Activated CD4-positive, CD25-positive, alpha-beta regulatory T cell treated with anti-CD3 and anti-CD28 coated beads, Interleukin-2, amount 50 U/mL, for 24 hours (primary cell): ENCODE results near the gene EHMT1.

Experiments
- ATAC-seq, 2 donors: fragments of 150-1000 bp; cut with Tn5 transposase; one replicate each; pipeline ENCODE4 v1.10.0; 2021; ENCODE audit warnings: mild to moderate bottlenecking in 1 of 2, moderate library complexity in 1 of 2

Gene EHMT1

DNA sequence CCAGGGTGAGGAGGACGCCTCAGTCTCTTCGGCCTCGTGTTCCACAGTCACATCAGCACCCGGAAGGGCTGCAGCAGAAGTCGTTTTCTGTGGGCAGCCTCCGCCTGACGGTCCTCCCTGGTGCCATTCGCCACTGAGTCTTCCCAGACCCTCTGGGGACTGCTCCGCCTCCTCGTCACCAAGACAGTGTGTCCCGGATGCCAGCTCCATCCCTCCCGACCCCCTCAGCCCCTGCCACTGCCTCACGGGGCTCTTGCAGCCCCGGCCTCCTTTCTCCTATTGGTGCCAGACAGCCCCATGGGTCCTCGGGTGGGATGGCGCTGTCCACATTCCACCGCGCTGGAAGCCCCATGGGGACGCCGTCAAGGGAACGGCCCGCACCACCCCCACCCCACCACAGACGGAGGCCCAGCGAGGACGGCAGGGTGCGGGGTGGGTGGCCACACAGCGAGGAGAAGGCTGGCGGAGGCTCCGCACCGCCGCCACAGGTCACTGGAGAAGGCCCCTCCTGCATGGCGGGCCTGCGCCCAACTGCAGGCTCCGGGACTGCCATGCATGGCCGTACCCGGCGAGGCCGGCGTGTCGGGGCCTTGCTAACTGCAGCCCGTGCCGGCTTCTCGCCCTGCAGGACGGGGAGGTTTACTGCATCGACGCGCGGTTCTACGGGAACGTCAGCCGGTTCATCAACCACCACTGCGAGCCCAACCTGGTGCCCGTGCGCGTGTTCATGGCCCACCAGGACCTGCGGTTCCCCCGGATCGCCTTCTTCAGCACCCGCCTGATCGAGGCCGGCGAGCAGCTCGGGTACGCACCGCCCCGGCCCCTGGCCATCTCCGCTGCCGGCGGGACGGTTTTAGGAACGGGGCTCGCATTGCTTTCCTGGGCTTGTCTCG, 215.2 kb downstream of the EHMT1 start:
- ATAC-seq = no peak

DNA sequence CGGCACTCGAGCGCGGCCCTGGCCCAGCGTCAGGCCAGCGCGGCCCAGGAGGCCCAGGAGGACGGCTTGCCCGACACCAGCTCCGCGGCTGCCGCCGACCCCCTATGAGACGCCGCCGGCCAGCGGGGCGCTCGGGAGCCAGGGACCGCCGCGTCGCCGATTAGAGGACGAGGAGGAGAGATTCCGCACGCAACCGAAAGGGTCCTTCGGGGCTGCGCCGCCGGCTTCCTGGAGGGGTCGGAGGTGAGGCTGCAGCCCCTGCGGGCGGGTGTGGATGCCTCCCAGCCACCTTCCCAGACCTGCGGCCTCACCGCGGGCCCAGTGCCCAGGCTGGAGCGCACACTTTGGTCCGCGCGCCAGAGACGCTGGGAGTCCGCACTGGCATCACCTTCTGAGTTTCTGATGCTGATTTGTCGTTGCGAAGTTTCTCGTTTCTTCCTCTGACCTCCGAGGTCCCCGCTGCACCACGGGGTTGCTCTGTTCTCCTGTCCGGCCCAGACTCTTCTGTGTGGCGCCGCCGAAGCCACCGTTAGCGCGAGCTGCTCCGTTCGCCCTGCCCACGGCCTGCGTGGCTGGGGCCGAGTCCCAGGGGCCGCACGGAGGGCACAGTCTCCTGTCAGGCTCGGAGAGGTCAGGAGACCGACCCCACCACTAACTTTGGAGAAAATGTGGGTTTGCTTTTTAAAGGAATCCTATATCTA, 216.2 kb downstream of the EHMT1 start:
- no peak for ATAC-seq

DNA sequence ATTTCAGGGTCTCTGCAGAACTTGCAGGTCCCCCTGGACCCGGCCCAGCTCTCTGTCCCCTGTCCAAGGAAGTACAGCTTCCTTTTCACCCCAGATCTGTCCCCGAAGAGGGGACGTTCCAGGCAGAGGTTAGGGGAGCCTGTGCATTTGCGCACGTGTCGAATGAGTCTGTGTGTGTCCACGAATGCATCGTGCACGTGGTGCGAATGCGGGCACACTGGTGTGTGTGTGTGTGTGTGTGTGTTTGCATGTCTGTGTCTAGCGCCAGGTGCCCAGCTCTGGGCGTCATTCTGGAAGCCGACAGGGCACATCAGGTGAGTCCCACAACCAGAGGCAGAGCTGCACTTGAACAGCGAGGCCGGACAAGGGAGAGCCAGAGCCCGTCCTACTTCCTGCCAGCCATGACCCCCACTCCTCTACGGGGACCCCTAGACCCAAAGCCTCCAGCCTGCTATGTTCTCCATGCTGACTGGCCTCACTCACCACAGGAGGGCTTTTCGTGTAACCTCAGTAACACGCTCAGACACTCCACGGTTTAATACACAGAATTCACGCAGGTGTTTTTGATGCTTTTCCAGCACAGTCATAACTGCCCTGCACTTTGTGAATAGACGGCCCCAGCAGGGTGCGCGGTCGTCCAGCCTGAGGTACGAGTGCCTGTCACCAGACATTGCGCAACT, 217.5 kb downstream of the EHMT1 start:
- ATAC-seq = no peak

DNA sequence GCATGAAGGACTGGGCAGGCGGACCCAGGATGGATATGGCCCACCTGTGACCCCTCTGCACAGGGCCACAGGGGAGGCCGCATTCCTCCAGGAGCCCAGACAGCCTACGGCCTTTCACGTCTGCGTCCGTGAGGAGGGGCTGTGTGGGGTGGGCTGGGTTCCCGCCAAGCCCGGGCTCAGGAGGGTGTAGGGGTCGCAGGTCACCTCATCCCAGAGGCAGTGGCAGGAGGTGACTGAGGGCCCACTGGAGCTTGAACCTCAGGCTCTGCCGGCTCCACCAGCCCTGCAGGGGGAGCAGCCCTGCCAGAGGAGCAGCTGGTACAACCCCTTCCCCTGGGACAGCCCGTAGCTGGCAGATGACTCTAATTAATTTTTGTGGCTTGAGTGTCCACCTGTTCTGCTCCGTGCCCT, 218.0 kb downstream of the EHMT1 start:
- no peak for ATAC-seq

DNA sequence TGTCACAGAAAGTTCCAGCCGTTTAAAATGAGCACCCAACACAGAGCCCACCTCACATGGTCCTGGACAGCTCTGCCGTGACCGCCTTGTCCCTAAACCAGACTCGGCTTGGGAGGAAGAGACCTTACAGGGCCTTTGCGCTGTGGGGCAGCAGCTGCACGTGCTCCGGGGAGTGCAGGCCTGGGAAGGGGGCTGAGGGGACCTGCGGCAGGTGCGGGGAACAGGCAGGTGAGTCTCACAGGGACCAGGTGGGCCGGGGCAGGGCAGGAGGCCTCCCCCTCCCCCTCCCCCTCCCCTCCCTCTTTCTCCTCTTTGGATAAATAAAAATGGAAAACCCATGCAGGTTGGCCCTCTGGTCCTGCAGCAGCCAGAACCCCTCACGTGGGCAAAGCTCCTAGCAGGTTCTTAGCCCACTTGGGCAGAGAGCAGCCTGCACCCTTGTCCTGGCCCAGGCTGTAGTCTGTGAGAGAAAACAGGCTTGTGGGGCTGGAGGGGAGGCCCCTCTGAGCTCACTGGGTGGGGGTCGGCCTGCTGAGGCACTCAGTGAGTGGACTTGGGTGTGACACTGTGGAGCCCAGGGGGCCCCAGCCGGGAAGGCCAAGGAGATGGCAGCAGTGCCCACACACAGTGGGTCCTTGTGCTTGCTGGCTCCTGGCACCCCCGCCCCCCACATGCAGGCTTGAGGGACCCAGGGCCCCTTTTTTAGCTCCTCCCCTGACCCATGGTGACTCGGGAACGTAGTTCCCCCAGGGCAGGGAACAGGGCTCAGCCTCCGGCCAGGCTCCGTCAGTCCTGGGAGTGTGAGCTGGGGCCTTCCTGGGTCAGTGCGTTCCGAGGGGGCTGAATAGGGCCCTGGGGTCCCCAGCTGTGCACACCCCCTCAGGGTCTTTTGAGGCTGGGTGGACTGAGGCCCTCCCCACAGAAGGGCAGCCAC, 218.8 kb downstream of the EHMT1 start:
- ATAC-seq = no peak

DNA sequence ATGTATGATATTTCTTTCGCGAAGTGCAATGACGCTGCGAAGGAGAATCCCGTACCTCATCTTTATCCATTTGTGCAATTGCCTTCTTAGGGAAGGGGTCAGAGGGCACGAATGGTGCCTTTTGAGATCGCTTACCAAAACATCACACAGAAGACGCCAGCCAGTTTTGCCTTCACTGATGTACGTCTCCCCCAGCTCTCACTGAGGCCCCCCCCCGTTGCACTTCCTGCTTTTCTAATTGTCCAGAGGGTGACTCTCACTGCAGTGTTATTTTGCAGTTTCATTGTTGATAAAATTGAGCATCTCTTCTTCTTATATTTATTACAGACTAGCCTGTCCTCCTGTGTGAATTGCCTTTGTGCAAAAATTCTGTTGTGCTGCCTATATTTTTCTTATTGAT, 219.8 kb downstream of the EHMT1 start:
- no peak for ATAC-seq

DNA sequence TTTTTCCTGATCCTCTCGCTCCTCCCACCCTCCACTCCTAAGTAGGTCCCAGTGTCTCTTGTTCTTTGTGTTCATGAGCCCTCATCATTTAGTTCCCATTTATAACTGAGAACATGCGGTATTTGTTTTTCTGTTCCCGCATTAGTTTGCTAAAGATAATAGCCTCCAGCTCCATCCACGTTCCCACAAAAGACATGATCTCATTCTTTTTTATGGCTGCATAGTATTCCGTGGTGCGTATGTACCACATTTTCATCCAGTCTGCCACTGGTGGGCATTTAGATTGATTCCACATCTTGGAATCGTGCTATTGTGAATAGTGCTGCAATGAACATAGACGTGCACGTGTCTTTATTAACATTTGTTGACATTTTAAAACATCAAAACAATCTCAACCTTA, 224.6 kb downstream of the EHMT1 start:
- ATAC-seq = no peak

DNA sequence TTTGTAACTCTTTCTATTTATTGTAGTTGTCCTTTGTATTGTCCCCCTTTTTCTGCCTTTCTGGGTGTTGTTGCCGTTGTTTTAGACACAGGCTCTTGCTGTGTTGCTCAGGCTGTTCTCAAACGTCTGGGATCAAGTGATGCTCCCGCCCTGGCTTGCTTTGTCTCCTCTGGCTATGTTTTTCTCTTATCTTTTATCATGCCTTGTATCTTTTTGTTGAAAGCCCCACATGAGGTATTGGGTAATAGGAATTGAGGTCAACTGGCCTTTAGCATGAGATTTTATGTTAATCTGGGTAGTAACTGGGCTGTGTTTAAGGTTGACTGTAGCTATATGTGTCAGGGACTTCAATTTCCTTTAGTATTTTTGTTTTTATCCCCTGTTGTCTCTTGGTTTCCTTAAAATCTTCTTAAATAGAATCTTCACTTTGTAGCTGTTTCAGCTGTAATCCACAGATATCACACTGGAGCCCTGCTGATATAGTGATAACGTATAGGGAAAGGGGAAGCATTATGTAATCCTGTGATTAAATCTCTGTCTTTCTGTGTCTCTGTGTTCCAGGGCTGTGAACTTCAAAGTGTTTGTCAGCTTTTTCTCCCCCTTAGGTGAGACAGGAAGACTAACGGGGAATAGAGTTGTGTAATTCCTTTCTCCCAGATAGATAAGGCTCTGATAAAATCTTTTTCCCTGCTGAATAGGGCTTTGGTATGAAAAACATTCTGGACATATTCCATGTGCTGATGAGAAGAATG, 232.9 kb downstream of the EHMT1 start:
- ATAC-seq = no peak

DNA sequence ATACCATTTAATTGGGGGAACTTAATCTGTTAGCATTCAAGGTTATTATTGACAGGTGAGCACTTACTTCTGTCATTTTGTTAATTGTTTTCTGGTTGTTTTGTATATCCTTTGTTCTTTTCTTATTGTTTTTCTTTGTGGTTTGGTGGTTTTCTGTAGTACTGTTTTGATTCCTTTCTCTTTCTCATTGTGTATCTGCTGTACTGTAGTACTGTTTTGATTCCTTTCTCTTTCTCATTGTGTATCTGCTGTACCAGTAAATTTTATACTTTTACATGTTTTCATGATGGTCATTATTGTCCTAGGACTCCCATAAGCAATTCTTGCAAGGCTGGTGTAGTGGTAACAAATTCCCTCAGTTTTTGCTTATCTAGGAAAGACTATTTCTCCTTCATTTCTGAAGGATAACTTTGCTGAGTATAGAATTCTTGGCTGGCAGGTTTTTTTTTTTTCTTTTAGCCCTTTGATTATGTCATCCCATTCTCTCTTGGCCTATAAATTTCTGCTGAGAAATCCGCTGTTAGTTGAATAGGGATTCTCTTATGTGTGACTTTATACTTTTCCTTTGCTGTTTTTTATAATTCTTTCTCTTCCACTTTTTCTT, 234.7 kb downstream of the EHMT1 start:
- no peak for ATAC-seq

DNA sequence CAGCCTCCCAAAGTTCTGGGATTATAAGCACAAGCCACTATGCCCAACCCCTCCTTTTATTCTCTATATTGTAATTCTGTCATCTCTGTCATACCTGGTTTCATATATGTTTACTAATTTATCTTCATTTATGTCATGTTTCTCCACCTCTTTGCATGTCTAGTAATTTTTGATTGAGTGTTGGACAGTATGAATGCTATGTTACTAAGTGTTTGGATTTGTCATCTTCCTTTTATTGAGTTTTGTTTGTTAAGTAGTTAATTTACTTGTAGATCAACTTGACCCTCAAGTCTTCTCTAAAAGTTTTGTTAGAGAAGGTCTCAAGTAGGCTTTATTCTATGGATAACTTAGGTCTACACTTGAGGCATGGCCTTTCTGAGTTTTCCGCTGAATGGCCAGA, 241.6 kb downstream of the EHMT1 start:
- no peak for ATAC-seq

DNA sequence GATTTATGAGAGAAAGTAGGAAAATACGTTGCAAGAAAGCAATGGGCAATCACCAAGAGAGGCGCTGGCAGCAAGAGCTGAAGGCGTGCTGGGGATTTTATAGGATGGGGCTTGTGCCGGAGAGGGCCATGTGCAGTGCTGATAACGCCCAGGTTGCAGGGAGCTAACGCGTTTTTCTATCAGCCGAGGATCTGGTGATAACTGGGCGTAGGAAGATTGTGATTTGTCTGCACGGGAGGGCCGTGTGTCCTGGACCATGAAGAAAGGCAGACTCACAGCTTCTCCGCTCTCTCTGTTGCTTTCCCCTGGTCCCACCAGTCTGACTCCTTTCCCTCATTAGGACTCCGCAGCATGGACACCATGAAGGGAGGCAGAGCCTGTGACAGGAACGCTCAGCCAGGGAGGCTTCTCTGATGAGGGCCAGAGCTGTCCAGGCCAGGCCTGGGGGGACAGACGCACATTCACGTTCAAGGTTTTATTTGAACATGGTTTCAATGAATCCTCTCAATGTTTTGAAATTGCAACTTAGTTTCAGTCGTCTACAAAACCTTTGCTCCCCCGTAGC, 246.9 kb downstream of the EHMT1 start:
- no peak for ATAC-seq

DNA sequence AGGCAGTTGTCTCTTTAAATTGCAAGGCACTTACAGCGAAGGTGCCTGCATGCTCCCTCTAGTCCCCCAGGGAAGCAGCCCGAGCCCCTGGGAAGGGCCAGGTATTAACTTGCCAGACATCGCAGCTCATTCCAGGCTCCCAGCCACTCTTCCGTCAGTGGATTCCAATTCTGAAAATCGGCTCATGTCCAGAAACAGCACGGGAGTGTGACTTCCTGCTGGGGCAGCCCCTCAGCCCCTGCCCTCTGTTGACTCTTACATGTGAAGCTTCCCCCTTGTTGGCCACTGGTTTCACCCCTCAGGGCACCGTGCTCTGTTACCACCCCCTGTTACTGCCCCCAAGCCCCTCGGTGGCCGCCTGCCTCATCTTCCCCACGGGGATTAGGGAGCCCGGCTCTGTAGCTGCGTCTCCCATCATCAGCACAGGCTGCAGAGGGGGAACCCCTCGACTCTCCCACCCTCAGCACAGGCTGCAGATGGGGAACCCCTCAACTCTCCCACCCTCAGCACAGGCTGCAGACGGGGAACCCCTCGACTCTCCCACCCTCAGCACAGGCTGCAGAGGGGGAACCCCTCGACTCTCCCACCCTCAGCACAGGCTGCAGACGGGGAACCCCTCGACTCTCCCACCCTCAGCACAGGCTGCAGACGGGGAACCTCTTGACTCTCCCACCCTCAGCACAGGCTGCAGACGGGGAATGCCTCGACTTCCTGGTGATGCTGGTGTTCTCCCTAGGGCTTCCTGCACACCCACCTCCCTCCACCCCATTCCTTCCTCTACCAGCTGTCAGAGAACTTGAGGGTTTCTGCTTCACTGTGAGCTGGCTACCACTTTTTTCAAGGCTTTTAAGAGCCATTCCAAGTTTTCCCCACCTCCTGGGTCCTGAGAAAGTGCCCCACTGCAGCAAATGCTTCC, 247.7 kb downstream of the EHMT1 start:
- no peak for ATAC-seq

DNA sequence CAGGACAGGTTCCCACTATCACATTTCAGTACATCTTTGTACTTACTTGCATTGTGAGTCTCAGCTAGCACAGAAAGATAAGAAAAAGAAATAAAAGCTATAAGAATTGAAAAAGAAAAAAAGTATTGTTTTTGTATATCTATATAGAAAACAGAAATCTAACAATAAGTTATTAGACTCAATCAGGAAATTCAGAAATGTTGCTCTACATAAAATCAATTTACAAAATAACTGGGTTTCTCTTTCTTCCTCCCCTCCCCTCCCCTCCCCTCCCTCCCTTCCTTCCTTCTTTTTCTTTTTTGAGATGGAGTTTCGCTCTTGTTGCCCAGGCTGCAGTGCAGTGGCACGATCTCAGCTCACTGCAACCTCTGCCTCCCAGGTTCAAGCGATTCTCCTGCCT, 251.6 kb downstream of the EHMT1 start:
- no peak for ATAC-seq

DNA sequence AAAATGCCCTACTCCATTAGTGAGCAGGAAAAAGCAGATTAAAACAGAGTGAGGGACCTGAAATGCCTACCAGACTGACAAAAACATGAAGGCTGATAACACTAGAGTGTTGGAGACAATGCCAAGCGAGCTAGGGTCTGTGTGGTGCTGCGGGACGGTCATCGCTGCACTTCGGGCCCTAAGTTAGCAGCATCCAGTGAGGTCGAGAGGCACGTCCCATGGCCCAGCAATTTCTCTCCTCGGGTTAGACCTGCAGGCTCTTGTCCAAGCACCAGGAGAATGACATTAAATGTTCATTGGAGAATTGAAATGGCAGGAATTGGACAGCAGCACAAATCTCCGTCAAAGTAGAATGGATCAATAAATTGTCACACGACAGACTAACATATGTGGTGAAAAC, 253.5 kb downstream of the EHMT1 start:
- no peak for ATAC-seq

DNA sequence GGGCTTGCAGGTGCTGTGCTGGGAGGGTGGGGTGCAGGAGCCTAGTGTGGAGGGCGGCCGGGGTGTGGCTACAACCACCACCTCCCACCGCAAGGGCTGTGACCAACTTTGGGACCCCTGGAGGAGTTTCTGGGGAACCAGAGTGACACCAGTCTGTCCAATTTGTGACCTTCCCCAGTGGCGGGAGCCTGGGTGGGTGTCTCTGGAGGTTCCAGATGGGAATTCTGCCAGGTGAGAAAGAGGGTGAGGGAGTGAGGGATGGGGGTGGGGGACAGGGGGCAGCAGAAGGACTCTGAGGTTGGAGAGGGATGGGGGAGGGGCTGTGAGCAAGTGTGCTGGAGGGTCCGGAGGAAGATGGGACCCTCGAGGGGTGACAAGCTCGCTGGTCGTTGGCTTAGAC, 254.6 kb downstream of the EHMT1 start:
- ATAC-seq = no peak

DNA sequence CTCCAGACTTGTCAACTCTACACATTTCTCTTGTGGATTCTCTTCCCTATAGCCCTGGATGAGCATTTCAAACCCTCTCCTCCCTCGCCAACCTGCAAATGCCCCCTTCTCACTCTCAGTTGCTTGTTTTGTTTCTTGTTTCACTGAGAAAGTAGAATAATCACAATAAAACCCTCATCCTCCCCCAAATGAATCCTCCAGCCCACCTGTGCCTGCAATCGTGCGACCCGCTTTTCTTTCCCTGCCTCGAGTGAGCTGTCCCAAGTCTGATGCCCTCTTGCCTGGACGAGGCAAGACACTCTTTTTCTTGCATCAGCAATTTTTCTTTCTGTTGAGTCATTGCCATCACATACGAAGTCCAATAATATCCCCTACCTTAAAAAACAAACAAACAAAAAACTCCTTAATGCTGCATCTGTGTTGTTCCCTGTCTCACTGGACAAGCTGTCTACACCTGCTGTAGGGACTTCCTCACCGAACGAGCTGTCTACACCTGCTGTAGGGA, 255.1 kb downstream of the EHMT1 start:
- no peak for ATAC-seq

DNA sequence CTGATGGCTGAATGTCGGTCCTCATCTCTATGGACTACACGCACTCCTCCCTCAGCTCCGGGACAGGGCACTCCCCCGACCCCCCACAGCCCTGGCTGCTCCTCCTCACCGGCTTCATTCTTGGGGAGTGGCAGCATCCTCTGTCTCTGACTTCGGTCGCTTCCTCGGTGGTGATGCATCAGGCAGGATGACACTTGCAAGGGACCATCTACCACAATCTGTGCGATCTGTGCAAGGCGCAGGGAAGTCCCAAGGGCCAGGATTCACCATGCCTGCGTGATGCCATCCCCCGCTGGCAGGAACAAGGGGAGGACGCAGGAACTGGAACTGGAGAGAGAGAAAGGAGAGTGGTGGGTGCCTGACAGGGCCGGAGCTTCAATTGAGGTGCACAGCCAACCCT, 256.5 kb downstream of the EHMT1 start:
- ATAC-seq = no peak

DNA sequence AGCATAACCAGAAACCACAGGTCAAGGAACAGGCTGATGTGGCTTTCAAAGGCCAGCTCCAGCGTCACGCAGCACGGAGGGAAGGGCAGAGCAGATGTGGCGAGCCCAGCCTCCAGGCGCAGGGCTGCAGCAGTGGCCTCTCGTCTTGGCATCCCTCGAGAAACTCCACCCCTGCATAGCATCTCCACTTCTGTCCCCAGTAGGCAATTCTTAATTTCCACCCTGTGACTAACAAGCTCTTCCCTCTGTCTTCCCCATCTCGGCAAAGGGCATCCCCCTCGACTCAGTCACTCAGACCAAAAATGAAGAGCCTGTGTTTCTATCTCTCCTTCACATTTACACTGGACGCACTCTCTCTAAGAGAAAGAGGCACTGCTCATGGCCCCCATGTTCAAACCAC, 257.0 kb downstream of the EHMT1 start:
- no peak for ATAC-seq

DNA sequence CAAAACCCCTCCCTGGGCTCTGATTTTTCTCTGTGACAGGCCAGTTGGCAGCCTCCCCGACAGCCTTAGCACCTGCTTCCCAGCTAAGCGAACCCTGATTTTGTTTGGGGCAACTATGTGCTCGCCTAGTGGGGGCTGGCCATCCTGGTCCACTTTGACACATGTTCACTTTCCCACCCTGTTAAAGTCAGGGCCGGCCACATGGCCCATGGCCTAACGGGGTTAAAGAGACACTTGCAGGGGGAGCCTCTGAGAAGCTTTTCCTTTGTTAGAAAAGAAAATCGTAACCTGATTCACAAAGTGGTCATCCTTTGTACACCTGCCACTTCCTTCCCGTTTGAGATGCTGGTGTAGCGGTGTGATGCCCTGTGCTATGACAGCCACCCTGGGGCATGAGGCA, 257.5 kb downstream of the EHMT1 start:
- no peak for ATAC-seq
